GM21515 (cell line): ENCODE results near the gene RAB23.

Experiments used
- ATAC-seq: cut with Tn5 transposase; IDR thresholded peaks from one replicate; pipeline ENCODE4 v1.9.1; 2021; ENCODE audit not compliant: unreplicated experiment

RAB23 gene

DNA sequence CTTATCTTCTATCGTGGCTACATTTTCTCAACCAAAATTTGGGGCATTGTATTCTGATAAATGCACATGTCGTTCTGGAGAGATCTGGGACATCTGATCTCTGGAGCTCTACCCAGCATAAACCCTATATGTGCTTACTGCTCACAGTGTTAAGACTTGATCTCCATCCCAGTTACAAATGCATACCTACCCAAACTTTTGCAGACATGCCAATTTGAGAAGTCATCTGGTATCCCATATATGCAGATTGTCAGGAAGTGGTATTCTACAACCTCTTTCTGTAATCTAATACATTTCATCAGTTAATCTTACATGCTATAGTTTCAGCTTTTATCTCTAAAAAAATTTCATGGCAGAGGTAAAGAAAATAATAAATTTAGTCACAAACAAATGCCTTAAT lies 38.8 kb downstream of the RAB23 start:
- no peak for ATAC-seq

- no peak for ATAC-seq
Measured at GRCh38 chr6:57182017-57182432, 40.1 kb downstream of the RAB23 start.

- ATAC-seq, result no peak
Measured at GRCh38 chr6:57180596-57180995, 41.5 kb downstream of the RAB23 start.

- no peak for ATAC-seq
Measured at GRCh38 chr6:57177545-57178265, 44.4 kb downstream of the RAB23 start.

DNA sequence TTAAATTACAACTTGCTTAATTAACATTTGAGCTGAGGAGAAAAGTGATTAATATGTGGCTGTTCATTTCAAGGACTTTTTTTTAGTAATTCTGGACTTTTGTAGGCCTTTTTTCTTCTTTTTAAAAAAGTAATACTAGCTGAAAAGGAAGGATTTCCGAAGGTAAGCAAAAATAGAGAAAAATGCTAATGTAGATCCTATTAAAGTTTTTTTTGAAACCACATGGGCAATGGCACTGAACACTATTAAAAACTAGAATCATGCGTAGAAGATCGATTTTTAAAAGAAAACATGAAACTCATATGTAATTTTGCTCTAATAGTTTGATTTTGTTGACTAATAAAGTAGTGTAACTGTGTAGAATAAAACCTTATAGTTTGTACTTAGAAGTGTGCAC lies 47.6 kb downstream of the RAB23 start:
- ATAC-seq, result no peak

- ATAC-seq, result no peak
Measured at GRCh38 chr6:57173886-57174510, 48.1 kb downstream of the RAB23 start.

DNA sequence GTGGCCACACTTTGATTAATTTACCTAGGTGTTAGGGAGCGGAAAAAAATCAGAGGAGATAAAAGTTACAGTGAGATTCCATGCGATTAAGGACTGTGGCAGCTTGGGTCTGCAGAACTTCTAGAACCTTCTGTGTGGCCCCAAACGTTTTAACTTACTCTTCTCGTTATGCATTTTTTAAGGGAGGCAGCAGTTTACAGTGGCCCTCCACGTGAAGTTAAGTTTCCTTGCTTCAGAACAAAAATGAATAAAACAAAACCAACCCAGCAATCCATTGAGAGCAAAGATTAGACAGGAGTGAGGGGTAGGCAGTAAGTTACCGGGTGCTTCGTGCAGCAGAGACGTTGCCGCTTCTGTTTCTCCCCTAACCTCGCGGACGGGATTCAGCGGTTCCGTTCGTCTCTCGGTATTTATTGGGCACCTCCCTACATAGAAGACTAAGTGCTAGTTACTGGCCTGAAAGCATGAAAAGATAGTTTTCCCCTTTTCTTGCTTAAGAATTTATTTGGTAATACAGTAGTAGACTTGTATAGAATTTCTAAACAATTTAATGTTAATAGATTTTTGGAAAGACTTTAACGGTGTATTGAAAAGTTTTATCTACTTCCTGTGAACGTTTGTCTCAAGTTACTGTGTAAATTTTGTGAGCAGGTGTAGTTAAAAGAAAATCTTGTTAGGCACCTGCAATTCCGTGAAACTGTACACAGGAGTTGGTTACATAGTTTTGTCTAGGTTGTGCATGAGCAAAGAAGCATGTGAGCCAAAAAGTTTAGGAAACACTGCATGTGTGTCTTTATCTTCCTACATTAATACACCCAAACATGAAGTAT lies 48.8 kb downstream of the RAB23 start:
- ATAC-seq, result peak; percentile 30

DNA sequence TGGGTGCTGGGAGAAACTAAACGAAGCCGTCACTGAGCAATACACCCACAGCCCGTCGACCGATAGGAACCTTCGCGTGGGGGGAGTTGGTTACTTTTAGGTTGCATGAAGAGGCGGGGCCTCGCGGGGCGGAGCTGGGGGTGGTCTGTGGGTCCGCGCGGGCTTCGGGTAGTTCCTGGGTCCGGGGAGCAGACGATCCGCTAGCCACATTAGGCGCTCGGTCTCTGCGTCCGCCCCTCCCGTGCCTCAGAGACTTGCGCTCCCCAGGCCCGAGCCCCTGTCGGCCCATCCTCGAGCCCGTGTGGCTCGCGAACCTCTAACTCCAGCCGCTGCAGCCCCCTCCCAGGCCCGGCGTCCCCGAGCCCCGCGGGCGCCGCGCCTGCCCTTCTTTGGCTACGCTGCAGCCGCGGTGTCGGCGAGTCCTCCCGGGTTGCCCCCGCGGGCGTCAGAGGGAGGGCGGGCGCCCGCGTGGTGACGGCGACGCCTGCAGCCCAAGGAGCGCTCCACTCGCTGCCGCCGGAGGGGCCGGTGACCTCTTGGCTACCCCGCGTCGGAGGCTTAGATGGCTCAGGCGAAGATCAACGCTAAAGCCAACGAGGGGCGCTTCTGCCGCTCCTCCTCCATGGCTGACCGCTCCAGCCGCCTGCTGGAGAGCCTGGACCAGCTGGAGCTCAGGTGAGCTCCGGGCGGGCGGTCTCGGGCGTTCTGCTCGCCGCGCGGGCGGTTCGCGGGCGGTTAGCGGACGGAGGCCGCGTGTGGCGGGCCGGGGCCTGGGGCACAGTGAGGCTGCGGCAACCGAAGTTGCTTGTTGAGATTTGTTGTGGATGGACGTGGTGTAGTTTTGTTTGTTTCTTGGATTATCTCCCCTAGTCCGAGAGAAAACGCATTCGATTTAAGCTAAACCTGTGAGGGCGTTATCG lies 49.7 kb downstream of the RAB23 start, which contains the start of gene BAG2:
TSS of gene BAG2 (plus strand) at position 191 of the 920 bp plus-strand sequence. CDS start at position 563, 372 bp downstream.
- peak; percentile 85 for ATAC-seq

GRCh38 chr6:57165080-57165479 lies 57.0 kb downstream of the RAB23 start:
- no peak for ATAC-seq

GRCh38 chr6:57163956-57164355 lies 58.2 kb downstream of the RAB23 start:
- ATAC-seq, result no peak

DNA sequence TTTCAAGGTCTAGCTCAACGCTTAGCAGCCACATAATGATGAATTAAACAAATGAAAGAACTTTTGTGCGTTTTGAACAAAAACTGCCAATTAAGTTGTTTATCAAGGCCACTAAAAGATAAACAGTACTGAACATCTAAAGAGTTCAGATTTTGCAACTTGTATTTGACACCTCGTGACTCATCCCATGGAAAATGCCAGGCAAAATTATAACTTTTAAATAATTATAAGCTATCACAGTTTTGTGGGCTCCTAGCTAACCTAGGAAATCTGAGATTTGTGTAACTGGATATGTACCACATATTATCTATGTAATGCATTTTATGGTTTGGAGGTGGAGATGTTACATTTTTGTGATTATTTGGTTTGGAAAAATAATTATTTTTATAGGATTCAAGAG lies 59.6 kb downstream of the RAB23 start:
- no peak for ATAC-seq

GRCh38 chr6:57162028-57162427 lies 60.1 kb downstream of the RAB23 start:
- ATAC-seq, result no peak

DNA sequence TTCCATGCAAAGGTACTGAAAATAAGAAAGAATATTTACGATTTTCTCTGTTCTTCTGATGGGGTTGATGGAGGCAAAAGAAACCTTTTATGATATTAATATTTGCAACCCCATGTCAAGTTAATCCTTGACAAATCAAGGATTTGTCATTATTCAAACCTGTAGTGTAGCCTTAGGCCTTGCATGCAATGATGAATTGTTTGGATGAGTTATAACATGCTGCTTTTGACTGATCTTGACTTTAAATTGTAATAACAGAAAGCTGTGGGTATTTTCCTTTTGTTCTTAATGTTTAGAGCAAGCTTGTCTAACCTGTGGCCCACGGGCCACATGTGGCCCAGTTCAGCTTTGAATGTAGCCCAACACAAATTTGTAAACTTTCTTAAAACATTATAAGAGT lies 63.0 kb downstream of the RAB23 start:
- no peak for ATAC-seq

DNA sequence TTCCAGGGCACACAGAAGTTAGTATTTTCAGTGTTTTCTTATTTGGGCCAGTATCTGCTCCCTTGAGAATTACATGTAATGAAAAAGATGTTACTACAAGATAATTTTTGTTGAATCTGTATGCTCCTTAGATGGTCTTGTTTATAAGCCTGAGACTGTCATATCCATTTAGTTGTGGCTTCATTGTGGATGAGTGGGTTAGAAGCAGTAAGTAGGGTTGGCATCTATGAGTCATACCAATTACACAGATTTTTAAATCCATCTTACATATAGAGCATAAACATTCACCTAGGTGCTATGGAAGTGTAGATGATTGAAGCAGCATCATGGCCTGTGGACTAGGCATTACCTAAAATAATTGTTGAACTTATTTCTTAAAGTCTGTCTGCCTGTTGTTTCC lies 63.4 kb downstream of the RAB23 start:
- ATAC-seq, result no peak

DNA sequence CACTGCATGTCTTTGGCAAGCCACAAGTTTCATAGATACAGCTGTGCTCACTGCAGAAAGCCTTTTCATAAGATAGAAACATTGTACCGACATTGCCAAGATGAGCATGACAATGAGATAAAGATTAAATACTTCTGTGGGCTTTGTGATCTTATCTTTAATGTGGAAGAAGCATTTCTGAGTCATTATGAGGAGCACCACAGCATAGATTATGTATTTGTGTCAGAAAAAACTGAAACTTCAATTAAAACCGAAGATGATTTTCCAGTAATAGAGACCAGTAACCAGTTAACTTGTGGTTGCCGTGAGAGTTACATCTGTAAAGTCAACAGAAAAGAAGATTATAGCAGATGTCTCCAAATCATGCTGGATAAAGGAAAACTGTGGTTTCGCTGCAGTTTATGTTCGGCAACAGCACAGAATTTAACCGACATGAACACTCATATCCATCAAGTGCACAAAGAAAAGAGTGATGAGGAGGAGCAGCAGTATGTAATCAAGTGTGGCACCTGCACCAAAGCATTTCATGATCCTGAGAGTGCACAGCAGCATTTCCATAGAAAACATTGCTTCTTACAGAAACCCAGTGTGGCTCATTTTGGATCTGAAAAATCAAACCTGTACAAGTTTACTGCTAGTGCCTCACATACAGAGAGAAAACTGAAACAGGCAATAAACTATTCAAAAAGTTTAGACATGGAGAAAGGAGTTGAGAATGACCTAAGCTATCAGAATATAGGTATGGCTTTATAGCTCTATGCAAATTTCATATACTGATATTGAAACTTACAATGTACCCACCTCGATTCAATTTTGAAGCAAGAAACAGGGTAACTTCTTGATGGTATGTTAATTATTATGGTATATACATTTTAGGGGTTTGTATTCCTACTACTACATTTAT lies 73.9 kb downstream of the RAB23 start:
- ATAC-seq, result no peak

- ATAC-seq, result no peak
Measured at GRCh38 chr6:57147401-57147800, 74.7 kb downstream of the RAB23 start.

DNA sequence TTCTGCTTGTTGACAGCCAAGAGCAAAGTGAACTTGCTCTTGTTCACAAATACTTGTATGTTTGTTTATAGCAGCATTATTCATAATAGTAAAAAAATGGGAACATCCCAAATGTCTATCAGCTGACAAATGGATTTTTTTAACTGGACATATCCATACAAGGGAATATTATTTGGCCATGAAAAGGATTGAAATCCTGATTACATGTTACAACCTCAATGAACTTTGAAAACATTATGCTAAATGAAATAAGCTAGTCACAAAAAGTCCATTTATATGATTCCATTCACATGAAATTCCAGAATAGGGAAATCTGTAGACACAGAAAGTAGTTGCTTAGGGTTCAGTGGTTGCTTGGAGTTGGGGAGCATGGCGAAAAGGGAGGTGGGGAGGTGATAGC lies 78.4 kb downstream of the RAB23 start:
- ATAC-seq, result no peak

- no peak for ATAC-seq
Measured at GRCh38 chr6:57142178-57142525, 80.0 kb downstream of the RAB23 start.

DNA sequence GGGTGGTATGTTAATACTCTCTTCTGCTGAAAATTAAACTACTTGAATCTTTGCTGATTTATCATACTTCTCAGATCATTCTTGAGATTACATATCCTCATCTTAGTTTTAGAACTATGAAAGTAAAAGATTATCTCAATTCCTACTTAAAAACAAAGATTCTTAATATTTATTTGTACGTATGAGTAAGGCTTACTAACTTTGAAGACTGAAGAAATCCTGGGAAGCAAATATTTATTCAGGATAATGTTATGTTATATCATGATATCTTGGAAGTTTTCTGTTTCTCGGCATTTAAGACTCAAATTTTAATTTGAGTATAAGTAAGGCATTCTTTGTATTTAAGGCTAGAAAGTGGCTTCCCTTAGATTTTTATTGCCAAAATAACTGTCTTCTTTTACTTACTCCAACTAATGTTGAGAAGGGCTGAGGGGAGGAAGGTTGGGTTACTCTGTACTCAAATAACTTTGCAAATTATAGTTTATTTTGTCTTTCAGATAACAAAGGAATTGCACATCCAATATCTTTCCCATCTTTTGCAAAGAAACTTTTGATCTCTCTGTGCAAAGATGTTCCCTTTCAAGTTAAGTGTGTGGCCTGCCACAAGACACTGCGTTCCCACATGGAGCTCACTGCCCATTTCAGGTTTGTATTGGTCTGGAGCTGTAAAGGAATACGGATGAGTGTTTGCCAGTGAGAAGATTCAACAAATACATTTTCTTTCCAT lies 80.5 kb downstream of the RAB23 start:
- ATAC-seq, result no peak
